B cell (primary cell): Measurements from ENCODE around the gene RMND5A.

ENCODE experiments used
- EZH2 ChIP-seq: IDR thresholded peaks from 2 replicates; pipeline ENCODE4 v1.6.1; 2012; ENCODE audit warnings: borderline replicate concordance, low read depth, mild to moderate bottlenecking, moderate library complexity, low read length; ENCODE audit not compliant: insufficient read depth, poor library complexity, severe bottlenecking
- TF ChIP-seq, protein P1 (sequence below): fragments of 200-600 bp; IDR thresholded peaks from one replicate; pipeline ENCODE4 v1.8.0; 2022; ENCODE audit warnings: antibody characterized with exemption, mild to moderate bottlenecking

DNA sequence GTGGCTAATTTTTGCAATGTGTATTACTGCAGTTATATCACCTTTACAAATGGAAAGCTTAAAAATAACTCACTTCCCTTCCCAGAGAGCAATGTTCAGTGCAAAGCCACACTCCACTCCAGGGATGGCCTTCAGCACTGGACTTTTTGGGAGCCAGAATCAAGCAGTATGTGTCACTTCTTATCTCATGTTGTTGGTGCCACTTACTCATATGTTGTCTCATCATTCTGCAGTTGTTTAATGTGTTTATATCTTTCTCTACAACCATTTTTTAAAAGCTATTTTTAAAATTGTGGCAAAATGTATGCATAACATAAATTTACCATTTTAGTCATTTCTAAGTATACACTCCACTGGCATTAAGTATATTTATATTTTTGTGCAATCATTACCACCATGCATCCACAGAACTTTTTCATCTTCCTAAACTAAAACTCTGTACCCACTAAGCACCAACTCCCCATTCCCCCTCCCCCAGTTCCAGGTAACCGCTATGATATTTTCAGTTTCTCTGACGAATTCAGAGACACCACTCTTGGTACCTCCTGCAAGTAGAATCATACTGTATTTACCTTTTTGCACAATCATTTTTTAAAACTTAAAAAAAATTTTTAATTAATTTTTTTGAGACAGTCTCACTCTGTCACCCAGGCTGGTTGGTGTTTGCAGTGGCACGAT is 102.7 kb downstream of the RMND5A start:
- TF ChIP-seq EZH2: no peak
- TF ChIP-seq, protein P1, sequence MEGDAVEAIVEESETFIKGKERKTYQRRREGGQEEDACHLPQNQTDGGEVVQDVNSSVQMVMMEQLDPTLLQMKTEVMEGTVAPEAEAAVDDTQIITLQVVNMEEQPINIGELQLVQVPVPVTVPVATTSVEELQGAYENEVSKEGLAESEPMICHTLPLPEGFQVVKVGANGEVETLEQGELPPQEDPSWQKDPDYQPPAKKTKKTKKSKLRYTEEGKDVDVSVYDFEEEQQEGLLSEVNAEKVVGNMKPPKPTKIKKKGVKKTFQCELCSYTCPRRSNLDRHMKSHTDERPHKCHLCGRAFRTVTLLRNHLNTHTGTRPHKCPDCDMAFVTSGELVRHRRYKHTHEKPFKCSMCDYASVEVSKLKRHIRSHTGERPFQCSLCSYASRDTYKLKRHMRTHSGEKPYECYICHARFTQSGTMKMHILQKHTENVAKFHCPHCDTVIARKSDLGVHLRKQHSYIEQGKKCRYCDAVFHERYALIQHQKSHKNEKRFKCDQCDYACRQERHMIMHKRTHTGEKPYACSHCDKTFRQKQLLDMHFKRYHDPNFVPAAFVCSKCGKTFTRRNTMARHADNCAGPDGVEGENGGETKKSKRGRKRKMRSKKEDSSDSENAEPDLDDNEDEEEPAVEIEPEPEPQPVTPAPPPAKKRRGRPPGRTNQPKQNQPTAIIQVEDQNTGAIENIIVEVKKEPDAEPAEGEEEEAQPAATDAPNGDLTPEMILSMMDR: no peak
